Adrenal gland (tissue), 12 donors: Measurements from ENCODE around the gene VIT. TPM values are rescaled to one million over a fixed set of nuclear protein-coding genes. Genes with fewer than 3 reads are reported as not detected.

Source experiments
- DNase-seq, 7 donors: peaks; one replicate each; pipeline ENCODE4 v3.0.0-alpha.2; 2019 to 2020
- H3K27ac ChIP-seq, 5 donors: fragments of 200-600 bp; sonication (generic) in 4 of 5; 1 replicate in 3 of 5; 2 replicates in 2 of 5; pipeline versions ENCODE4 v1.5.1 to v1.8.0; 2016 to 2020; ENCODE audit warnings: mild to moderate bottlenecking in 1 of 5
- H3K27me3 ChIP-seq: fragments of 200-600 bp; 2 replicates; pipeline ENCODE4 v1.8.0; 2021
- H3K36me3 ChIP-seq, 2 donors: fragments of 200-600 bp; replicated peaks in 1 of 2; 1 replicate in 1 of 2; 2 replicates in 1 of 2; pipeline versions ENCODE4 v1.5.1 to v1.8.0; 2018 to 2022
- H3K4me1 ChIP-seq, 2 donors: fragments of 200-600 bp; replicated peaks in 1 of 2; 1 replicate in 1 of 2; 2 replicates in 1 of 2; pipeline versions ENCODE4 v1.5.1 to v1.8.0; 2018 to 2021
- H3K4me3 ChIP-seq, 4 donors: fragments of 200-600 bp; sonication (generic) in 3 of 4; one replicate each; pipeline ENCODE4 v1.5.1; 2016 to 2018
- H3K9me3 ChIP-seq, 3 donors: fragments of 200-600 bp; sonication (generic) in 1 of 3; replicated peaks in 1 of 3; 1 replicate in 2 of 3; 2 replicates in 1 of 3; pipeline versions ENCODE4 v1.5.1 to v1.8.0; 2016 to 2021
- POLR2A ChIP-seq, 2 donors: fragments of 450-650 bp; IDR thresholded peaks; one replicate each; pipeline ENCODE4 v1.6.1; 2017; ENCODE audit warnings: antibody characterized with exemption in 2 of 2, mild to moderate bottlenecking in 2 of 2, moderate library complexity in 1 of 2
- WGBS, 4 donors: extraction: QIAGEN DNeasy Blood & Tissue Kit in 2 of 4; methylation state at CpG; one replicate each; pipeline versions ENCODE4 v1.1.5 to v1.1.7; 2013 to 2017; 5-methylcytosine and 5-hydroxymethylcytosine counted together
- intact Hi-C, 2 donors: fragments of 100-400 bp; cut with DNase I; formaldehyde crosslinking; loops; one replicate each; pipeline versions ENCODE4 v1.14.1 to v1.15.0; 2022 to 2023
- polyA plus RNA-seq, 3 donors: library from polyadenylated mRNA; stranded (reverse); fragments of 200-250 nt in 2 of 3; fragments of 350-450 nt in 1 of 3; fragmentation: Illumina TruSeq in 1 of 3; extraction: RNeasy Lipid Tissue Mini Kit (QIAGEN cat#74804) in 1 of 3; gene quantifications; one replicate each; pipeline ENCODE4 v1.2.3, GENCODE V29; 2013 to 2014
- total RNA-seq, 9 donors: library from RNA; depleted of rRNA in 4 of 9; stranded (reverse); fragments of >200 nt in 4 of 9; fragments of 120-200 nt in 1 of 9; fragmentation: NEBNext Ultra II Directional in 1 of 9; extraction: Animal tissue kit (Norgen Biotek cat#: 25700) in 1 of 9; gene quantifications; one replicate each; pipeline versions ENCODE4 v1.1.0 to v1.2.4, GENCODE V29; 2013 to 2023
- TF ChIP-seq, protein P1 (sequence below), 6 experiments: fragments of 450-650 bp in 4 of 6; fragments of 200-600 bp in 2 of 6; sonication (generic) in 1 of 6; IDR thresholded peaks; 1 replicate in 5 of 6; 2 replicates in 1 of 6; pipeline versions ENCODE4 v1.5.1 to v1.8.0; 2016 to 2021; ENCODE audit warnings: antibody characterized with exemption in 6 of 6, mild to moderate bottlenecking in 2 of 6, moderate library complexity in 1 of 6
- donor health status: healthy with polysubstance abuse.
- donor health status: Bipolar disorder and iron deficiency.
- donor health status: DM: yes; HTN: yes; CAD: no.
- donor health status: DM: no; HTN: no; CAD: no.
- donor health status: DM: no; HTN: no; CAD: no.
- donor health status: DM: yes; HTN: yes; CAD: no.

VIT gene
- total and polyA plus RNA-seq, 12 donors: 0.06 to 2.0 (median 0.40) TPM; not detected in 2

DNA sequence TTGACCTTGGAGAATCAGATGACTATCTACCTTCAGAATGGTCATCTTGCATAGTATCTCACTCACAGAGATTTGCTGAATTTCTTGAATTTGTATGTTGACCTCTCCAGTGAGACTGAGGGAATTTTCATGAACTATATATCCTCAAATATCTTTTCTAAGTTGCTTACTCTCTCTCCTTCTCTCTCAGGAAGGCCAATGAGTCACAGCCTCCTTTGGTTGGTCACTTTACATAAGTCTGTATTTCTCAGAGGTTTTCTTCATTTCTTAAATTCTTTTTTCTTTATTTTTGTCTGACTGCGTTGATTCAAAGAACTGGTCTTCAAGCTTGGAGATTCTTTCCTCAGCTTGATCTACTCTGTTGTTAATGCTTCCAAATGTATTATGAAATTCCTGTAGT, 51.7 kb downstream of the VIT start:
- H3K9me3 ChIP-seq: no peaks in the 10 kb centered on the region
- DNase-seq: no peak
- no peaks in the 10 kb centered on the region for H3K4me1 ChIP-seq
- H3K4me3 ChIP-seq: no peak overlapping the region
- H3K36me3 ChIP-seq: no peaks in the 10 kb centered on the region
- no peak overlapping the region for H3K27ac ChIP-seq
- TF ChIP-seq, protein P1, sequence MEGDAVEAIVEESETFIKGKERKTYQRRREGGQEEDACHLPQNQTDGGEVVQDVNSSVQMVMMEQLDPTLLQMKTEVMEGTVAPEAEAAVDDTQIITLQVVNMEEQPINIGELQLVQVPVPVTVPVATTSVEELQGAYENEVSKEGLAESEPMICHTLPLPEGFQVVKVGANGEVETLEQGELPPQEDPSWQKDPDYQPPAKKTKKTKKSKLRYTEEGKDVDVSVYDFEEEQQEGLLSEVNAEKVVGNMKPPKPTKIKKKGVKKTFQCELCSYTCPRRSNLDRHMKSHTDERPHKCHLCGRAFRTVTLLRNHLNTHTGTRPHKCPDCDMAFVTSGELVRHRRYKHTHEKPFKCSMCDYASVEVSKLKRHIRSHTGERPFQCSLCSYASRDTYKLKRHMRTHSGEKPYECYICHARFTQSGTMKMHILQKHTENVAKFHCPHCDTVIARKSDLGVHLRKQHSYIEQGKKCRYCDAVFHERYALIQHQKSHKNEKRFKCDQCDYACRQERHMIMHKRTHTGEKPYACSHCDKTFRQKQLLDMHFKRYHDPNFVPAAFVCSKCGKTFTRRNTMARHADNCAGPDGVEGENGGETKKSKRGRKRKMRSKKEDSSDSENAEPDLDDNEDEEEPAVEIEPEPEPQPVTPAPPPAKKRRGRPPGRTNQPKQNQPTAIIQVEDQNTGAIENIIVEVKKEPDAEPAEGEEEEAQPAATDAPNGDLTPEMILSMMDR (IDR thresholded peaks at IDR 0.05): no peak
- TF ChIP-seq POLR2A (IDR thresholded peaks at IDR 0.05): no peak
- peaks cover 8% of the 10 kb centered on the region for H3K27me3 ChIP-seq
- intact Hi-C loops: no loop called here
- WGBS, 4 donors: 69 to 84% (median 80%) methylated on average over 1 of the region's 1 CpG

DNA sequence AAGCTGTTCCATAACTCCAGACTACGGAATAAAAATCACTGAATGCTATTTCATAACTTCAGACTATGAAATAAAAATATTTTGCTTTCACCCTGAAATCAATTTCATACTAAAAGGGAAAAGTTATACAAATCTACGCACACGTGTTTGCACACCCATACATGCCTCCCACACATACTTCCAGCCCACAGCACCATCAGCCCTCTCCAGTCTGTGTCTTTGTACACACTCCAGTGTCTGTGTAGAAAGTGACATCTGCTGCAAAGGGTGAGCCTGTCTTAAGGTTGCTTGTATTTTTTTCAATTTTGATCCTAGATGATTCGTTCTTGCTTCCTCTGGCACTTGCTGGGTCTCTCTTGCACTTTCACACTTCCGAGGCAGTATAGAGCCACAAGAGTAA, 53.6 kb downstream of the VIT start:
- H3K36me3 ChIP-seq: no peaks in the 10 kb centered on the region

DNA sequence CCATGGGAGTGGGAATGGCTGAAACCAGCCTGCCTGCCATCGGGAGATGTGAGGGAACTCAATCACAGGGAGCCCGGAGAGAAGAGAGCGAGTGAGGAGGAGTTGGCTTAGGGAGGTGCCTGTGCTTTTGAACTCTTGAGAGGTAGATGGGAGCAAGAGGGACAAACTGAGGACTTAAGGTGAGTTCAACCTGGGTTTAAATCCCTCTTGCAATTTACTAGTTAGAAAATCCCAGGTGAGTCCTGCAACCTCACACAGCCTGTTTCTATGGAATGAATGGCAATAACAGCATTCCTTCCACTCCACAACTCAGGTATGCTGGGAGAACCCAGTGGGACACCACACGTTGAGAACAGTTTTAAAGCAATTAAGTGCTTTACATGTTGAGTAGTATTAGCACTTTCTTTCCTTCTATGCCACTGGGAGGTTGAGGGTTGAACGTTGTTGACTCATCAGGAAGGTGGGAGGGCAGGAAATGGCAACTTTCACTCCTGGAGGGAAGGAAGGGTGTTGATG, 57.3 kb downstream of the VIT start:
- Histone ChIP-seq H3K27ac (no peak overlapping the region), H3K4me1 (no peaks in the 10 kb centered on the region), H3K4me3 (no peak overlapping the region), H3K27me3 (peaks cover 11% of the 10 kb centered on the region), H3K9me3 (no peaks in the 10 kb centered on the region), H3K36me3 (no peaks in the 10 kb centered on the region)
- WGBS, 4 donors: 32 to 45% (median 41%) methylated on average over 5 of the region's 5 CpGs
- DNase-seq: no peak
- TF ChIP-seq, protein P1 (IDR thresholded peaks at IDR 0.05): no peak
- TF ChIP-seq POLR2A (IDR thresholded peaks at IDR 0.05): no peak
- intact Hi-C loops: no loop called here

More for the DNA sequence above, 53.6 kb downstream of the VIT start:
- H3K9me3 ChIP-seq: no peaks in the 10 kb centered on the region
- peaks cover 15% of the 10 kb centered on the region for H3K27me3 ChIP-seq
- H3K4me1 ChIP-seq: no peaks in the 10 kb centered on the region
- no peak overlapping the region for H3K4me3 ChIP-seq
- intact Hi-C loops: no loop called here
- no peak for DNase-seq
- WGBS, 4 donors: 73 to 82% (median 76%) methylated on average over 5 of the region's 5 CpGs
- no peak overlapping the region for H3K27ac ChIP-seq
- no peak for TF ChIP-seq POLR2A (IDR thresholded peaks at IDR 0.05)

DNA sequence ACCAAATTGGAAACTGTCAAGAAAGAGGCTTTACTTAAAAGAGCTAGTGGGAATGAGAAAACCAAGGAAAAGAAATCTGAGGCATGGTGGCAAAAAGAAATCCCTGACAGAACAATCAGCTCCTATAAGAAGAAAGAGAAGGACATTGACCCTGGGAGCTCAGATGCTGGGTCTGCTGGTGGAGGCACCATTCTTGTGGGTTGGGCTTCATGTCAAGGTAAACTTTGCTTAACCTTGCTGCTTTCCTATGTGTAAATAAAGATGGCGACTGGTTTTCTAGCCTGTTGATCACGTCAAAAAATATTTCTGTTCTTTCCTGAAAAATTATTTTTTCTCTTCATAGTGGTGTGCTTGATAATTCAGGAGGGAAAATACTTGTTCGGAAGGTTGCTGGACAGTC, 58.1 kb downstream of the VIT start:
- no peak overlapping the region for H3K27ac ChIP-seq
- no peak for DNase-seq
- H3K27me3 ChIP-seq: peaks cover 6% of the 10 kb centered on the region
- no peaks in the 10 kb centered on the region for H3K9me3 ChIP-seq
- 67 to 78% (median 74%) methylated on average over 3 of the region's 3 CpGs for WGBS, 4 donors
- intact Hi-C loops: no loop called here
- H3K4me1 ChIP-seq: no peaks in the 10 kb centered on the region
- no peaks in the 10 kb centered on the region for H3K36me3 ChIP-seq
- TF ChIP-seq, protein P1 (IDR thresholded peaks at IDR 0.05): no peak
- TF ChIP-seq POLR2A (IDR thresholded peaks at IDR 0.05): no peak
- H3K4me3 ChIP-seq: no peak overlapping the region

DNA sequence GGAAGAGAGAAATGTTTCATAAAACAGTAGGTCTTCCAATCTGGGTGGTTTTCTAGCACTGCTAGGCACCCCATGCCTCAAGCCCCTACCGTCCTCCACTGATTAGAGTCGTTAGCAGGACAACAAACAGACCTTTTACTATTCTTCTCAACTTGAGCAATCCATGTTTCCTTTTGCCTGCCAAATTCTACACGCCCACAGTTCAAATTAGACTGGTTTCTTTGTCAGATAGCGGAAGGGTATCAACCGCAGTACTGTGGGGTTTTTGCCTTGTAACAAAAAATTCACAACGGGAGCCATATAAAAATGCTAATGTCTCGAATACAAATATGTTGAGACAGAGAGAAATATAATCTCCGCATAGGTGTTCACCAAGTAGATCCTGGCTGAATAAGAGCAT, 59.9 kb downstream of the VIT start:
- no peak overlapping the region for H3K4me3 ChIP-seq
- intact Hi-C loops: no loop called here
- TF ChIP-seq, protein P1 (IDR thresholded peaks at IDR 0.05): no peak
- no peak for TF ChIP-seq POLR2A (IDR thresholded peaks at IDR 0.05)
- H3K9me3 ChIP-seq: no peaks in the 10 kb centered on the region
- peaks cover 6% of the 10 kb centered on the region for H3K27me3 ChIP-seq
- WGBS, 4 donors: 75 to 87% (median 82%) methylated on average over 8 of the region's 8 CpGs
- no peak for DNase-seq
- H3K4me1 ChIP-seq: no peaks in the 10 kb centered on the region
- H3K36me3 ChIP-seq: no peaks in the 10 kb centered on the region
- no peak overlapping the region for H3K27ac ChIP-seq
